LHCN-M2 (cell line): ENCODE measurements around the gene NEK10. TPM values are rescaled to one million over a fixed set of nuclear protein-coding genes. Genes with fewer than 3 reads are reported as not detected.

Experiments used
- DNase-seq: peaks from one replicate; pipeline ENCODE4 v3.0.0-alpha.2; 2012; ENCODE audit warnings: low read depth
- total RNA-seq: library from RNA; depleted of rRNA; stranded (reverse); fragments of >200 nt; gene quantifications from 2 replicates; pipeline ENCODE4 v1.2.3, GENCODE V29; 2014

The NEK10 gene
- total RNA-seq, 1 experiment from 2014 or later: 5.7 TPM

DNA sequence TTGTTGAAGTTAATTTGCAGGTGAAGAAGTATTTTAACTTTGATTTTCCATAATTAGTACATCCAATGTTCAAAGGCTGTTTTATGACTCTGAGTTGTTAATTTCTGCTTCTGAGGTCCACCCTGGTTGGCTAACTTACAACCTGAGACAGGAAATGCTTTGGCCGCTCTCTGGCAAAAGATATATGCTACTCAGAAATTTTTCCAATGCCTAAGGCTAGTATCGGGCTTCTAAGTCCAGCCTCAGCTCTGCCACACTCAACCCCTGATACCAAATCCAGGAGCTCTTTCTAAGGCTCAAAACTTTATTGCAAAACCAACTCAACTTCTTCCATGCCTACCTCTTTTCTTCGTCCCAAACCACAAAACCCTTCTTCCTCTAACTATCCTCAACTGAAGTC is 192.9 kb downstream of the NEK10 start:
- DNase-seq: no peak

DNA sequence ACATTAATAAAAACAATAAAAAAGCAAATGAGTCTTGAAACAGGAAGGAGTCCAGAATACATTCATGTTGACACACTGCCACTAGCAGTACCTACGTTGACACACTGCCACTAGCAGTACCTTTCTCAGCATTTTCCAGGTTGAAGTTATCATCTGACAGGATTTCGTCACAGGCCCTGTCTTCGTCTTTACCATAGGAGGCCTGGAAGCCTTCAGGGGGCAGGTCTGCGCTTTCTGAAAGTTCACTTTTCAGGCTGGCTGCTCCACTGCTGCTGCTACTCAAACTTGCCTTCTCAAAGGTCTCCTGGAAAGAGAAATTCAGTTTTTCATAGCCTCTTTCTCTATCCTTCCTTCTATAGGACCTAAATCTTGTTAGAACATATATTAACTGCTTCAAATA is 194.7 kb downstream of the NEK10 start:
- DNase-seq: no peak

DNA sequence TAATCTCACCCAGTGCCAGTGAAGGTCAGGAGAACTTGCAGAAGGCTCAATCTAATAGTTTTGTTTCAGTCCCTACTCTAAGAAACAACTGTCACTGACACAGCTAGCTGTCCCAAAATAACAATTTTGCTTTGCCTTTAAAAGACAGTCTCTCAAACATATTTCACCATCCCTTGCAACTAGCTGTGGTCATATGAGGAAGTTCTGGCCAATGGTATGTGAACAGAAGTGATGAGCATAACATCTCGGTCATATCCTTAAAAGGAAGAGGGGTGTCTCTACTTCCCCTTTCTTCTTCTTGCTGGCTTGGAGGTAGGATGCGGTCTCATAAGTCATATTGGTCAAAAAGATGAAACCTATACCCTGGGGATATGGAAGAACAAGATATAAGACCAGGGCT is 198.1 kb downstream of the NEK10 start:
- DNase-seq: no peak

DNA sequence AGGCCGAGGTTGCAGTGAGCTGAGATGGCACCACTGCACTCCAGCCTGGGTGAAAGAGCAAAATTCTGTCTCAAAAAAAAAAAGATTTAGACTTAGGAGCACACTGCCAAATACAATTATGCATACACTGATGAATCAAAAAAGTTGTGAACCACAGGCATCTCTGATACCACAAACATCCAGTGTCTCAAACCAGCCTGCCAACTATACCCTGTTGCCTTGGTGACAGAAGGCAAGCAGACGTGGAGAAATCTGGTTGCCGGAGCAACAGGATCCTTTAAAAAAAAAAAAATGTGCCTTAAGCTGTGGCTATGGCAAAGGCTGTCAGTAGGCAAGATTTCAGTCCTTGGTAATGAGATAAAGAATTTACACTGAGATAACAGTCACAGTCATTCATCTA is 202.3 kb downstream of the NEK10 start:
- DNase-seq: peak; percentile 99

DNA sequence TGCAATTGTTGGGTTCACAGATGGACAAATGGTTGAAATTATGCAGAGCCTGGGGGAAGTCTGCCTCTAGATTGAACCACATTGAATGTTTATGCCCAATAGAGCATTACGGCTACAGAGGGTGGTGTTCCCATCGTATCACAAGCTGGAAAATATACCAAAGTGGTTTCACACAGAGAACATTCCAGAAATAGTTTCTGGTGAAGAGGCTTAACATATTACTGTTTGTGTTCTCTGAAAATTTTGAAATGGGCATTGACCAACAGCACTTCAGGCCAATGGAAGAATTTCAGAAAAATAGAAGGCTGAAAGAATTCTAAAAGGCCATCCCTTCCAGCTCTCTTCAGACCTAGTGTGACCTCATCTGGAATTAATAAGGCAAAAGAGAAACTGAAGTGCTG is 203.9 kb downstream of the NEK10 start:
- DNase-seq: peak; percentile 96

GRCh38 chr3:27160779-27161287 is 208.3 kb downstream of the NEK10 start:
- DNase-seq: no peak

DNA sequence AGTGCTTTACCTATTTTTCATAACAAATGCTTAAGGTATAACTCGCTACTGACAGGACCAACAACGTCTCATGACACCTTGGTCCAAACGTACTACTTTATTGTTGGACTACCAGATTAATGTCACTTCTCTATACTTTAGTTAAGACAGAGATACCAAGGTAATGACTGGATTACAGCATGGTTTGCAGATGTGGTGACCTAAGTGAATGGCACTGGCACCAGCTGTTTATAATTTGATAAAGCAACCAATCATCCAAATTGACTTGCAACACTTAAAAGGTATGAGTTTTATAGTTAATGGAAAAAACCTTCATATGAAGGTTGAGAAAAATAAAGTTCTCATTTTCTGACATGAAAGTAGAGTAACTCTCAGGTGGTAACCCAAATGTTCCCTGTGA is 209.0 kb downstream of the NEK10 start:
- DNase-seq: no peak

GRCh38 chr3:27147215-27147614 is 222.0 kb downstream of the NEK10 start:
- no peak for DNase-seq

GRCh38 chr3:27146786-27147185 is 222.4 kb downstream of the NEK10 start:
- DNase-seq: no peak

- DNase-seq: no peak
Observed at GRCh38 chr3:27145719-27146118, 223.5 kb downstream of the NEK10 start.

- peak; percentile 20 for DNase-seq
Observed at GRCh38 chr3:27141668-27142067, 227.5 kb downstream of the NEK10 start.

DNA sequence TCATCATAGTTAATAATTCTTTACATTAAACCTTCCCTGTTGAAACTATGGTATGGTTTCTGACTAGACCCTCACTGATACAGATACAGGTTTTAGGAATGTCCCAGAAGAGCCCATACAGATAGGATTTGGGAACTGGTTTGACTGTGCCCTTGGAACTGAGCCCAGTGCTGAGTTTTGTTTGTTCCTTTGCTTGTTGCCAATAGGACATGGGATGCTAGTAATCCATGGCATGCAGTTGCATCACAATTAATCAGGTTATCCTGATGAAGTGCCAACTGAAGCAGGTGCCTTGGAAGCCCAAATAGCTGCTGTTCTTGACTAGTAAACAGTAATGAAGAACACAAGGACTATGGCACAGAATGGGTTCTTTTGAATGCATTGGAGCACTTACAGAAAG is 230.6 kb downstream of the NEK10 start:
- DNase-seq: peak; percentile 7

DNA sequence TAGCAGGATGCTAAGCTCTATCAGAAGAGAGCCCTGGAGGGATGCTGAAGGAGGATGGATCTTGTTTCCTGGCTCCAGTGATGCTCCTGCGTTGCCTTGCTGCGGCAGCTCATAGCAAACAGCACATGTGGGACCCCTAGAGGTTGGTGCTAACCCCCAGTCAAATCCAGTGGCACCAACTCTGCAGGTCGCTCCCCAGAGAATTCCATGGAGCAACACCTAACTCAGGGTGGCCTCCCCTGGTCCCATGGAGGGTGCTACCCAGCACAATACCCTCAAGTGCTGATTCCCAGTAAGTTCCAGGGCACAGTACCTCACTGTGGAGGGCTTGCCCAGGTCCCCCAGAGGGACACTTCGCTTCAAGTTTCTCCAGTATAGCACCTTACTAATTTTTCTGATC is 231.2 kb downstream of the NEK10 start:
- DNase-seq: no peak

- peak; percentile 59 for DNase-seq
Observed at GRCh38 chr3:27134171-27134796, 234.9 kb downstream of the NEK10 start.

- DNase-seq: no peak
Observed at GRCh38 chr3:27133060-27133459, 236.1 kb downstream of the NEK10 start.

- DNase-seq: no peak
Observed at GRCh38 chr3:27130796-27131195, 238.4 kb downstream of the NEK10 start.

DNA sequence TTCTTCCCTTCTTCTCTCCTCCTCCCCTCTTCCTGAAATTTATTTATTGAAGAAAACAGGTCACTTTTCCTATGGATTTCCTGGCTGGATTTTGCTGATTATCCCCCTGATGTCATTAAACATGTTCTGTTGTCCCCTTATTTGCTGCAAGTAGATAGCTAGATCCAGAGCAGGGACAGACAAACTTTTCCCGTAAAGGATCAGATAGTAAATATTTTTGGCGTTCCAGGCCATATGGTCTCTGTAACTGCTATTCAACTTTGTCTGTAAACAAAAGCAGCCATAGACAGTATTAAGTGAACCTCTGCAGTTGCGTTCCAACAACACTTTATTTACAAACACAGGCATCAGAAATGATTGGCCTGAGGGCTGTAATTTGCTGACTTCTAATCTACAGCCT is 241.3 kb downstream of the NEK10 start:
- DNase-seq: no peak

- no peak for DNase-seq
Observed at GRCh38 chr3:27127195-27127594, 242.0 kb downstream of the NEK10 start.

GRCh38 chr3:27125821-27126501 is 243.2 kb downstream of the NEK10 start:
- DNase-seq: no peak

DNA sequence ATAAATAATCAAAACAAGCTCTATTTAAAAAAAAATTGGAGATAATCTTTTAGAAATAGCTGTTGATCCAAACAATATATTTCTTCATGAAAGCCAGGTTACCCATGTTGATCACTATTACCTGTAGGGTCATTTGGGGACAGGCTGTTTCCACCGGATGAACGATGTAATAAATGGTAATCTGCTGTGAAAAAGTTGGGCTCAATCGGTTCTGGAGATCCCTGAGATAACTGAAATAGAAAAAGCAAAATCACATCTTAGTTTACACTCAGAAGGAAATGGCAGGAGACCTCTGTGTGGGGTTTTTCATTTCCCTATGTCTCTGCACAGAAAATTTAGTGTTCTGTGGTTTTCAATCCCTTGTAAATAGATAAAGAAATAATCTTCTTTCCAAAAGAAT is 249.5 kb downstream of the NEK10 start:
- DNase-seq: no peak

DNA sequence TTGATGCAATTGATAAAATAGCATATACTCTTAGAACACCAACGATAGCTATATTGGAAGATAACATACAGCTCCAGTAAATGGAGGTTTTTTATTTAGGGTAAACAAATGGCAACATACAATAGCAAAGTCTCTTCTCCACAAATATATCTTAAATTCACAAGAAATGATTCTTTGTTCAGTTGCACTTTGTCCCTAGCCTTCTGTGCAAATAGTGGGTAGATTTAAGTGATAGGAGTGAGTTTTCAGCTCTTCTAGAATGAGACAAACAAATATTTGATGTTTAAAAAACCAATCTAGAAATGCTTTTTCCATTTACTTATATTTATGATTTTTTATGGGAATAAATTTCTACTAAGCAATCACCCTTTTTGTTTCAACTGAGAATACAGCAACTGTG is 253.8 kb downstream of the NEK10 start:
- no peak for DNase-seq

- peak; percentile 63 for DNase-seq
Observed at GRCh38 chr3:27114684-27115083, 254.5 kb downstream of the NEK10 start.

GRCh38 chr3:27114129-27114528 is 255.1 kb downstream of the NEK10 start:
- DNase-seq: no peak
